IMR-90 (cell line): ENCODE data around the gene PHB1.

ENCODE experiments used
- RFX5 ChIP-seq: IDR thresholded peaks from 2 replicates; pipeline ENCODE4 v1.8.0; 2012; ENCODE audit warnings: low read depth, mild to moderate bottlenecking, low read length, moderate library complexity
- SMC3 ChIP-seq: fragments of 150-350 bp; IDR thresholded peaks from 2 replicates; pipeline ENCODE4 v1.6.1; 2016; ENCODE audit warnings: low read depth, mild to moderate bottlenecking, antibody characterized with exemption, low read length, moderate library complexity

GRCh38 chr17:49444384-49444783, 29.7 kb upstream of the PHB1 start:
- TF ChIP-seq RFX5 (no peak), SMC3 (no peak)
